Memory B cell (primary cell): ENCODE results near the gene PRKAR1B.

Experiments
- ATAC-seq: fragments of 150-1000 bp; cut with Tn5 transposase; 2 replicates; pipeline ENCODE4 v1.10.0; 2021; ENCODE audit warnings: low read depth, mild to moderate bottlenecking, moderate library complexity
- DNase-seq, 2 donors: peaks; one replicate each; pipeline ENCODE4 v3.0.0; 2022; ENCODE audit warnings: low spot score in 2 of 2
- H3K27ac Mint-ChIP-seq: one replicate; pipeline ENCODE4 v1.8.0; 2022; ENCODE audit warnings: mild to moderate bottlenecking, moderate library complexity, mixed read lengths
- H3K27me3 Mint-ChIP-seq: one replicate; pipeline ENCODE4 v1.8.0; 2022; ENCODE audit warnings: mixed read lengths
- H3K36me3 Mint-ChIP-seq: one replicate; pipeline ENCODE4 v1.8.0; 2022; ENCODE audit warnings: mild to moderate bottlenecking, mixed read lengths
- H3K4me1 Mint-ChIP-seq: one replicate; pipeline ENCODE4 v1.8.0; 2022; ENCODE audit warnings: mixed read lengths
- H3K4me3 Mint-ChIP-seq: one replicate; pipeline ENCODE4 v1.8.0; 2022; ENCODE audit warnings: mild to moderate bottlenecking, moderate library complexity, mixed read lengths
- H3K9me3 Mint-ChIP-seq: one replicate; pipeline ENCODE4 v1.8.0; 2022; ENCODE audit warnings: mixed read lengths

The PRKAR1B gene

DNA sequence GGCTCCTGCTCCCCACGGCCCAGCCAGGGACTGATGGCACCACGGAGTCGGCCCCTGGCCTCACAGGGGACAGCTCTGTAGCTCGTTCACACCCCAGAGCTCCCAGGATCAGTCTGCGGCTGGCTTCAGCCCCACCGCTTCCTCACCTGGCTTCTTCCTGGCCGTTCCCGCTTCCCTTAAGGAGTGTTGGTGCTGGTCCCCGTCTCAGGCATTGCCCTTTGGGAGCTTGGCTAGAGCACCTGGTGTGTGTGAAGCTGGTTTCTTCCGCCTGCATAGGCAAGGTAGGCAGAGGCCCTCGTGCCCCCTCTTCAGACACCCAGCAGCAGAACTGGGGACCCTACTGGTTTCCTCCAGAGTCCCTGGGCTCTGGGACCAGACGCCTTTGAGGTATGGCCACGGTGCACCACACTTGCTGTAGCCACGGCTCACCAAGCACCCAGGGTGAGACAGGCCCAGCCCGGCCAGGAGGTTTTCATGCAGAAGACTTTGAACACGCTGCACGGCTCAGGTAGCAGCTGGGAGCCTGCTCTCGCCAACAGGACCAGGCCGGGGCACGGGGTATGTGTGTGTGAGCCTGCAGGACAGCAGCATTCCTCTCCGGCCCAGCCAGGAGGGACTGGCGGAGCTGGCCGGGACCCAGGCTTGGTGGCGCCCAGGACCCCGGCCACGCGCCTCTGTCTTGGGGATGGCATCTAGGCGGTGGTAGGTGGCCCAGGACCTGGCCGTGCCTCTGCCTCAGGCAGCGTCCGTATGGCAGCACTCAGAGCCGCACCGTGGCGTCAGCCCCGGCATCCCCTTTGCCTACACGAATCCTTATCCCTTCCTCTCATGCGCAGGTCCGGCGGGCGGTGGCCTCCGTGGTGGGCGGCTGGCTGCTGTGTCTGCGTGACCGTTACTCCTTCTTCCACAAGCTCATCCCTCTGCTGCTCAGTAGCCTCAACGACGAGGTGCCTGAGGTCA lies 13.2 kb upstream of the PRKAR1B start:
- H3K9me3 Mint-ChIP-seq, result no peaks in the 10 kb centered on the region
- no peaks in the 10 kb centered on the region for H3K27me3 Mint-ChIP-seq
- H3K4me1 Mint-ChIP-seq, result peaks cover 5% of the 10 kb centered on the region
- H3K27ac Mint-ChIP-seq, result no peak overlapping the region
- DNase-seq (no peak), ATAC-seq (no peak)
- H3K4me3 Mint-ChIP-seq, result no peak overlapping the region
- H3K36me3 Mint-ChIP-seq, result peaks cover 23% of the 10 kb centered on the region

DNA sequence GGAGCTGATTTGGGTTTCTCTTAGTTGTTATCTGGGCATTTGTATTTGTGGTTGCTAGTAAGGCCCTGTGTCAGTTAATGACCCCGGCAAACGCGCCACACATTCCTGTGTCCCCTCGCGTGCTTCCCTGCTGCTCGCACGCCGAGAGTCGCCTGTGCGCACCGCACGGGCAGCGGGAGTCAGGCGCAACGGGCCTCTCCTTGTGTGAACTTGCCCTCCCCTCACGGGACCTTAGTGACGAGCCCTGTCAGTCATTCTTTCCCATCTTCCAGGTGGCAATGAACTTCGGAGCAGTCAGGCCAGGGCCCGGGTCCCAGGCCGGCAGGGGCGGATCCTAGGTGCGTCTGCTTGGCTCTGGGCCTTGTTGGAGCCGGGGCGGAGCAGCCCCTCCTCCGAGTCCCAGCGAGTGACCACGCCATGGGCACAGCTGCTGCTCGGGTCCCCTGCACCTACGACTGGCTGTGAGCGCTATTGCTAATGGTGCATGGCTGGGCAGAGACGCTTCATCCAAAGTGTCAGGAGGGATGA lies 12.4 kb upstream of the PRKAR1B start:
- H3K9me3 Mint-ChIP-seq, result no peaks in the 10 kb centered on the region
- H3K4me1 Mint-ChIP-seq, result peaks cover 5% of the 10 kb centered on the region
- ATAC-seq (no peak), DNase-seq (no peak)
- peaks cover 16% of the 10 kb centered on the region for H3K36me3 Mint-ChIP-seq
- H3K27me3 Mint-ChIP-seq, result no peaks in the 10 kb centered on the region
- no peak overlapping the region for H3K27ac Mint-ChIP-seq
- no peak overlapping the region for H3K4me3 Mint-ChIP-seq

DNA sequence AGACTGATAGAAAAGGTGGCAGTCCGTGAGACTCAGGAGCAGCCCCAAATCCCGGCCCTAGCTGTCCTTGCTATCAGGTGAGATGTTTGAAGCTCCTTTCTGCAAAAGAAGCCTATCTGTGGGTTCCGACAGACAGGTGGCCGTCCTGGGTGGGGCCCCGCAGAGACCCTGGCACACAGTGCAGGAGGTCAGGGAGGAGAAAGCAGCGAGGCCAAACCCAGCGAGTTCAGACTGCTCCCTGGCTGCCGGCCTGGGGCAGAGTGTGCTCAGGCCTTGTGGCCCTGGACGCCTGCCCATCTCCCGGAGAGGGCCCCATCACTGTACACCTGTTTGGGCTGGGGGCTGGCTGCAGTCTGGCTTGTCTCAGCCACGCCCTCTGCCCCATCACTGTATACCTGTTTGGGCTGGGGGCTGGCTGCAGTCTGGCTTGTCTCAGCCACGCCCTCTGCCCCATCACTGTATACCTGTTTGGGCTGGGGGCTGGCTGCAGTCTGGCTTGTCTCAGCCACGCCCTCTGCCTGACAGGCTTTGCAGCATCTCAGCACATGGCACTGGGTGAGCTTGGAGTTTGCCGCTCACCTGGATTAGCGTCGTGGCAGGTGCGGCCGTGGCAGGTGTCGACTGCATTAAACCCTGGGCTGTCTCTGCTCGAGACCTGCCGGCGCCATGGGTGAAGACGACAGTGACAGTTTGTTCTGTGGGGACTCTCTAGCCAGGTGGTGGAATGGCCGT lies 11.8 kb upstream of the PRKAR1B start:
- no peak overlapping the region for H3K27ac Mint-ChIP-seq
- DNase-seq (no peak), ATAC-seq (no peak)
- H3K4me3 Mint-ChIP-seq, result no peak overlapping the region
- peaks cover 13% of the 10 kb centered on the region for H3K36me3 Mint-ChIP-seq
- H3K4me1 Mint-ChIP-seq, result peaks cover 5% of the 10 kb centered on the region
- no peaks in the 10 kb centered on the region for H3K27me3 Mint-ChIP-seq
- no peaks in the 10 kb centered on the region for H3K9me3 Mint-ChIP-seq

DNA sequence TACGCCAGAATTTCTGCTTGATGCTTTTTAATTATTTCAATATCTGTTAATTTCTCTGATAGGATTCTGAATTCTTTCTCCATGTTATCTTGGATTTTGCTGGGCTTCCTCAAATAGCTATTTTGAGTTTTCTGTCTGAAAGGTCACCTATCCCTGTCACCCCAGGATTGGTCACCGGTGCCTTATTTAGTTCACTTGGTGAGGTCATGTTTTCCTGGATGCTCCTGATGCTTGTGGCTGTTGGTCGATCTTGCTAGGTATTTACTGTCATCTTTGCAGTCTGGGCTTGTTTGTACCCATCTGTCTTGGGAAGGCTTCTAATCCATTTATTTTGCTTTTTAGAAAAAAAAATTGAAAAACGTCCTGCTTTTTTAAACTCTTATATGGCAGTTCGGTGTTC lies 11.2 kb upstream of the PRKAR1B start:
- ATAC-seq, result no peak

DNA sequence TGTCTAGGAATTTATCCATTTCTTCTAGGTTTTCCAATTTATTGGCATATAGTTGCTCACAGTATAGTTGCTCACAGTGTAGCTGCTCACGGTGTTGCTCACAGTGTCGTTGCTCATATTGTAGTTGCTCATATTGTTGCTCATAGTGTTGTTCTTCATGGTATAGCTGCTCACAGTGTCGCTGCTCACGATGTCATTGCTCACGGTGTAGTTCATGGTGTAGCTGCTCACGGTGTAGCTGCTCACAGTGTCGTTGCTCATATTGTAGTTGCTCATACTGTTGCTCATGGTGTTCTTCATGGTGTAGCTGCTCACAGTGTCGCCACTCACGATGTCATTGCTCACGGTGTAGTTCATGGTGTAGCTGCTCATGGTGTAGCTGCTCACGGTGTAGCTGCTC lies 7.7 kb upstream of the PRKAR1B start:
- Mint-ChIP-seq H3K36me3 (peaks cover 10% of the 10 kb centered on the region), H3K27ac (no peak overlapping the region), H3K9me3 (no peaks in the 10 kb centered on the region), H3K27me3 (no peaks in the 10 kb centered on the region), H3K4me3 (no peak overlapping the region), H3K4me1 (peaks cover 5% of the 10 kb centered on the region)
- ATAC-seq (no peak), DNase-seq (no peak)

More for the DNA sequence above, 11.2 kb upstream of the PRKAR1B start:
- H3K36me3 Mint-ChIP-seq, result peaks cover 15% of the 10 kb centered on the region
- peak overlapping the region; percentile 8 for H3K27ac Mint-ChIP-seq
- no peak overlapping the region for H3K4me3 Mint-ChIP-seq
- DNase-seq, result no peak
- H3K4me1 Mint-ChIP-seq, result peaks cover 5% of the 10 kb centered on the region
- H3K27me3 Mint-ChIP-seq, result no peaks in the 10 kb centered on the region
- H3K9me3 Mint-ChIP-seq, result no peaks in the 10 kb centered on the region

DNA sequence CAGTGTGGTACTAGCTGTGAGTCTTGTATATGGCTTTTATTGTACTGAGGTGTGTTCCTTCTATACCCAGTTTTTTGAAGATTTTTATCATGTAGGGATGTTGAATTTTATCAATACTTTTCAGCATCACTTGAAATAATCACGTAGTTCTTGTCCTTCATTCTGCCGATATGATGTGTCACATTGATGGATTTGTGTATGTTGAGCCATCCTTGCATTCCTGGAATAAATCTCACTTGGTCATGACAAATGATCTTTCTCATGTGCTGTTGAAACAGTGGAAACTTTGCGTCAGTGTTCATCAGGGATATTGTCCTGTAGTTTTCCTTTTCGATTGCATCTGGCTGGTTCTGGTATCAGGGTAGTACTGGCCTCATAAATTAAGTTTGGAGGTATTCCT lies 7.1 kb upstream of the PRKAR1B start:
- no peak for ATAC-seq
- no peak overlapping the region for H3K27ac Mint-ChIP-seq
- peaks cover 10% of the 10 kb centered on the region for H3K36me3 Mint-ChIP-seq
- peaks cover 7% of the 10 kb centered on the region for H3K4me1 Mint-ChIP-seq
- no peak for DNase-seq
- H3K27me3 Mint-ChIP-seq, result no peaks in the 10 kb centered on the region
- no peaks in the 10 kb centered on the region for H3K9me3 Mint-ChIP-seq
- H3K4me3 Mint-ChIP-seq, result no peak overlapping the region

DNA sequence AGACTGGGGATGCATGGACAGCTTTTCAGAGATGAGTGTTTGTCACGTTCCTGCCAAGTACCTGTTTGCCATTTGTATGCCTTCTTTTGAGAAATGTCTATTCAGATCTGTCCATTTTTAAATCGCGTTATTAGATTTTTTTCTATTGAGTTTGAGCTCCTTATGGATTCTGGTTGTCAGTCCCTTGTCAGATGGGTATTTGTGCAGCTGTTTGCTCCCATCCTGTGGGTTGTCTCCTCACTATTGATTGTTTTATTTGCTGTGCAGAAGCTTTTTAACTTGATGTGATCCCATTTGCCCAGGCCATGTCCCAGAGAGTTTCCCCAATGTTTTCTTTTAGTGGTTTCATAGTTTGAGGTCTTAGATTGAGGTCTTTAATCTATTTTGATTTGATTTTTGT lies 5.5 kb upstream of the PRKAR1B start:
- H3K27ac Mint-ChIP-seq, result no peak overlapping the region
- H3K4me1 Mint-ChIP-seq, result peaks cover 8% of the 10 kb centered on the region
- DNase-seq (no peak), ATAC-seq (no peak)
- no peaks in the 10 kb centered on the region for H3K9me3 Mint-ChIP-seq
- H3K4me3 Mint-ChIP-seq, result no peak overlapping the region
- H3K36me3 Mint-ChIP-seq, result peaks cover 5% of the 10 kb centered on the region
- H3K27me3 Mint-ChIP-seq, result no peaks in the 10 kb centered on the region

DNA sequence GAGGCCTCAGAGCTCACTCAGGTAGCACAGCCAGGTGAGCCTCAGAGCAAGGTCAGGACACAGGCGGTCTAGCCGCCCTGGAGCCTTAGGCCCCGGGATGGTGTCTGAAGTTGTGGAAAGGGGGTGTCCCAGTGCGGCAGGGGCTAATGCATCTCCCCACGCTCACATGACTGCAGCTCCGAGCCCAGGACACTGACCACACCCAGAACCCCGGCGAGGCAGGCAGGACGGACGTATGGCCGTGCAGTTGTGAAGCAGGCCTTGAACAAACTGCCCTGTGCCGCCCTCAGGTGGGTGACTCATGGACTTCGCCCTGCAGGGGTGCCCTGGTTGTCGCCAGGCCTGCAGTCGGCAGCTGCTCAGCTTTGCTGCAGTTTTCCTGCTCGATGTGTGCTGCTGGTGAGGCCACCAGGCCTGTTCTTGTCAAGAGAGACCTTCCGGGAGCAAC lies 5.0 kb upstream of the PRKAR1B start:
- no peaks in the 10 kb centered on the region for H3K9me3 Mint-ChIP-seq
- no peak for ATAC-seq
- DNase-seq, result no peak
- no peak overlapping the region for H3K4me3 Mint-ChIP-seq
- no peak overlapping the region for H3K27ac Mint-ChIP-seq
- peaks cover 10% of the 10 kb centered on the region for H3K4me1 Mint-ChIP-seq
- no peaks in the 10 kb centered on the region for H3K27me3 Mint-ChIP-seq
- H3K36me3 Mint-ChIP-seq, result peaks cover 7% of the 10 kb centered on the region

DNA sequence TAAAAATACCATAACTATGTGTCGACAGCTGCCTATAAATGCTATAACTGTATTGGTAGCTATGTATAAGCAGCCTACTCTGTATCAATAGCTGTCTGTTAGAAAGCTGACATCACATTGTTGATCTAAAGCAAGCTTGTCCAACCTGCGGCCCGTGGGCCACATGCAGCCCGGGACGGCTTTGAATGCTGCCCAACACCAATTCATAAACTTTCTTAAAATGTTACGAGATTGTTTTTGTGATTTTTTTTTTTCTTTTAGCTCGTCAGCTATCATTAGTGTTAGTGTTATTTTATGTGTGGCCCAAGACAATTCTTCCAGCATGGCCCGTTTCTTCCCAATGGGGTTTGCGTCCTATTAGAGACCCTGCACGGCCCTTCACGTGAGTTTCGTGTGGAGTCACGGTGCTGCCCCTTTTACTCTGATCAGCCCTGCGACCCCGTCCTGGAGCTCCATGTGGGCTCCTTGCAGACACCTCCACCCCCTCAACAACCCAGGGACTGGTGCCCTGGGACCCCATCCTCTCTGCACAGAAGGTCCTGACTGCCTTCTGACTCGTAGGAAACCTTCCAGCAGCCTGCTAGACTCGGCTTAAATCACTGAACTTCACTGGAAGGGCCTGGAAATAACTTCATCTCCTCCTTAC lies 4.5 kb upstream of the PRKAR1B start:
- peaks cover 7% of the 10 kb centered on the region for H3K36me3 Mint-ChIP-seq
- peaks cover 10% of the 10 kb centered on the region for H3K4me1 Mint-ChIP-seq
- no peak for ATAC-seq
- no peak overlapping the region for H3K27ac Mint-ChIP-seq
- no peaks in the 10 kb centered on the region for H3K9me3 Mint-ChIP-seq
- H3K27me3 Mint-ChIP-seq, result no peaks in the 10 kb centered on the region
- no peak overlapping the region for H3K4me3 Mint-ChIP-seq
- no peak for DNase-seq

DNA sequence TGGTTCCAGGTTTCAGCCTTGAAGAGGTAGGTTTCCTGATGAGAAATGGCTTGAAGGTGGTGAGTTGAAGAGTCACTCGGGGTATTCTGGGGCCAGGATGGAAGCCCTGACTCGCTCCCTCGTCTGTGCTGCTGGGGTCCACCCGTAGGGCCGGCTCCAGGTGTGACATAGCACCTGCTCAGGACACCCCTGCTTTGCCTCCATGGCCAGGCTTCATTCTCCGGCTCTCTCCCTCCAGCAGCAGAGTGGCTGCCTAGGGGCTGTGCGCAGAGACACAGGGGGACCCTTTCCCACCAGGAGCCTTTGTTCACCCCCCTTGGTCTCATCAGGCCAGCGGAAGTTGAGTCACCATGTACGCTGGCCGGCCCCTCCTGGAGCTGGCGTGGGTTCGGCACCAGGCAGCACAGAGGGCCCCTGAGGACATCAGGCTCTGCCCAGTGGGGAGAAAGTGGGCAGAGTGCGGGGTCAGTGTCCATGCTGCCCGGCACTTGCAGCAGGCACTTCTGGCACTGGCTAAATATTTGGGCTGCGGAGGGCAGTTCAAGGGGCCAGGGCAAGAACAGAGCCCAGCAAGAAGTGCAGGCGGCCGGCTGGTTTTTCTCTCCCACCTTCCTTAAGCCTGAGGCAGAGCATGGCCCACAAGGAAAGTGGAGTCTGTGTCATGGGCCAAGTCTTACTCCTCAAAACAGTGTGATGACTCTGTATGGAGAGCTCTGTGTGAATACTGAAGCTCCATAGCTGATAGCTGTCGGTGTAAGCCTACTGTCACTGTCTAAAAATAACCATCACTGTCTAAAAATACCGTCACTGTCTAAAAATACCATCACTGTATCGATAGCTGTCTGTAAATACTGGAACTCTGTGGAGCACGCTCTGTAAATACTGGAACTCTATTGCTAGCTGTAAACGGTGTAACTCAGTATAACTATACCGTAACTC lies 3.7 kb upstream of the PRKAR1B start:
- ATAC-seq (no peak), DNase-seq (no peak)
- Mint-ChIP-seq H3K4me3 (no peak overlapping the region), H3K4me1 (peaks cover 13% of the 10 kb centered on the region), H3K27me3 (no peaks in the 10 kb centered on the region), H3K36me3 (peaks cover 7% of the 10 kb centered on the region), H3K27ac (no peak overlapping the region), H3K9me3 (no peaks in the 10 kb centered on the region)

DNA sequence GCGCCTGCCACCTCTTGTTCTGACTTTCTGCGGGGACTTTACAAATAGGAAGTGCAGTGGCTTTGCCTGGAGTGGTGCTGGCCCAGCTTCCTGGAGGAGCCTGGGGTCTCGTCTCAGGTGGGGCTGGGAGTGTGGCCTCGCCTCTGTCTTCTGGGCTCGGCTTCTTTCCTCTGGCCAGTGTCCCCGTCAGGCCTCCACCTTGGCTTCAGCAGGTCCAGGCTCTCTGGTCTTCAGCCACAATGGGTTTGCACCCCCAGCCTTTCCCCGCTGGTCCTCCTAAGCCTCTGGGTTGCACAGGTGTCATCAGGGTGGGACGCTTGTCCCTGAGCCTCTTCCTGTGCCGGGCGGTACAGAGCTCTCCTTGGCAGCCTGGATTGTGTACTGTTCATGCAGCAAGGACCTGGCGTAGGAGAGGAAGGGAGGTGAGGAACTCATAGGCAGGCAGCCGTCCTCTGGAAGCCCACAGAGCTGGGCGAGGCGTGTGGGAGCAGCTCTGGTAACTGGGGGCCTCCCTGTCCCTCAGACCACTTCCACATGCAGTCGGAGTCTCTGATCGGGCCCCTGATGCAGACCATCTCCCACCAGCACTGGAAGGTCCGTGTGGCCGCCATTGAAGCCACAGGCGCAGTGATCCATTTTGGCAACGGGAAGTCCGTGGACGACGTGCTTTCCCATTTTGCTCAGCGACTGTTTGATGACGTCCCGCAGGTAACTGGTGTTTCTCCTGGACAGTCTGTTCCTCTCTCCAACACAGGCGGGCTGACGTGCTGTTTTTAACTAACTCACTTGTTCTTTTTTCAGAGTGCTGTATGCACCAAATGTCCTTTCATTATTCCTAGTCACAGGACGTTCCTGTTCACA lies 2.3 kb upstream of the PRKAR1B start:
- DNase-seq, result no peak
- Mint-ChIP-seq H3K27me3 (no peaks in the 10 kb centered on the region), H3K4me3 (peak overlapping the region; percentile 49), H3K4me1 (peaks cover 16% of the 10 kb centered on the region), H3K36me3 (peaks cover 7% of the 10 kb centered on the region), H3K9me3 (no peaks in the 10 kb centered on the region), H3K27ac (no peak overlapping the region)
- no peak for ATAC-seq

DNA sequence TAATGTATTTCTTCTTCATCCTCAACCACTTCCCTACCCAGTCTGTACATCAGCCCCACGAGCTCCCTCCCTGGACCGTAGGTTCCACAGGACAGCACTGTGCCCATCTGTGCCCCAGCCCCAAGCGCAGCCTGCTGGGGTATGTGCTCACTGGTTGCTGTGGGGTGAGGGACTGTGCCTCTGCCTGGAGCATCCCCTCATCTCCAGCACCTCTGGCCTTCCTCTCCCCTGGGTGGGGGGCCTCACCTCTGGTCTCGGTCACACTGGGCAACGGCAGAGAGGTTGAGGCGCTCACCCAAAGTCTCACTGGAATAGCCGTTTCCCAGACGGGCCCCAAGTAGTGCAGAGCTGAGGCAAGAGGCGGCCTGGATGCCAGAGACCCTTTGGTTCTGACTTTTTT lies 1.5 kb upstream of the PRKAR1B start:
- Mint-ChIP-seq H3K27ac (no peak overlapping the region), H3K4me3 (peak overlapping the region; percentile 91), H3K9me3 (no peaks in the 10 kb centered on the region), H3K4me1 (peaks cover 16% of the 10 kb centered on the region), H3K27me3 (no peaks in the 10 kb centered on the region), H3K36me3 (peaks cover 12% of the 10 kb centered on the region)
- ATAC-seq (no peak), DNase-seq (no peak)
